HG02610 (cell line): Measurements from ENCODE around the gene CPEB4.

Source experiments
- ATAC-seq: cut with Tn5 transposase; IDR thresholded peaks from one replicate; pipeline ENCODE4 v1.9.1; 2021; ENCODE audit warnings: mild to moderate bottlenecking, moderate library complexity; ENCODE audit not compliant: unreplicated experiment

The CPEB4 gene

GRCh38 chr5:173971681-173972345, 83.7 kb downstream of the CPEB4 start:
- ATAC-seq: no peak

DNA sequence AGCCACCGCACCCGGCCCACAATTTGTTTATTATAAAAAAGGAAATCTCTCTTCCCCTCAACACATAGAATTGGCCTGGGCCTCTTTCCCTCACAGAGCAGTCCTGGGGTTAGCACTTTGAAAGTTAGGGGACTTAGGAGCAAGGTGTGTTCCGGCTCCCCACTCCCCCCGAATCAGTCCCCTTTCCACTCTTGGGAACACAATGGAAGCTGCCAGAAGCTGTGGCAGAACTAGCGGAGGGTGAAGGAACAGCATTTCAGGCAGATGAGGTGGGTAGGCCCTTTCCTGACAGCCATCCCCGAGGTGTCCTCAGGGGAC, 84.4 kb downstream of the CPEB4 start:
- ATAC-seq: no peak

DNA sequence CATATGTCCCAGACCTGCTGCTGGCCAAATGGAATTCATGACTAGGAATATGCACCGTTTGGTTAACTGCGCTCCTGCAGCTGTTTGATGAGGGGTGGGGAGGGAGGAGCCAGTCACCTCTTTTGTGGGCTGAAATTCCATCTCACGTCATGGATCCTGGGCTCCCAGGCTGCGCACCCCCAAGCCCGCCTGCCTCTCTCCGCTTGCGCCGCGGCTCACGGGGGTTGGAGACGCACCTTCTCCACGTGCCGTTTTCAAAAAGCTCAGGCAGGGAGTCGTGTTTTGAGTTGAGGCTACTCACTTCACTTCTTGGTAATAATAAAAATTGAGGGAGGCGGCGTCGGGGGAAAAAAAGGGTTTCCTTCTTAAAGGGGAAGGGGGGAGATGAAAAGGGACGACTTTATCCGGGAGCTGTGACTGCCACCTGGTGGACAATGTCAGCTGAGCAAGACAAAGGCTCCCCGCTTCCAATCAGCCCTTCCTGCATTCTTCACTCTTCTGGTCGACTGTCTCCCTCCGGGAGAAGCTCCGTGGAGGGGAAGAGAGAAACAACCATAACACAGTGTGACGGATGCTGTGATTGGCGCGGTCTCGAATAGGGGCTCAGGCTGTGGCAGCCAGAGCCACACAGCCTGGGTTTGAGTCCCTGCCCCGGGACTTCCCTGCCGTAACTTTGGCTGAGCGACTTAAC, 84.9 kb downstream of the CPEB4 start:
- no peak for ATAC-seq

- ATAC-seq: no peak
Observed at GRCh38 chr5:173973616-173973969, 85.4 kb downstream of the CPEB4 start.

DNA sequence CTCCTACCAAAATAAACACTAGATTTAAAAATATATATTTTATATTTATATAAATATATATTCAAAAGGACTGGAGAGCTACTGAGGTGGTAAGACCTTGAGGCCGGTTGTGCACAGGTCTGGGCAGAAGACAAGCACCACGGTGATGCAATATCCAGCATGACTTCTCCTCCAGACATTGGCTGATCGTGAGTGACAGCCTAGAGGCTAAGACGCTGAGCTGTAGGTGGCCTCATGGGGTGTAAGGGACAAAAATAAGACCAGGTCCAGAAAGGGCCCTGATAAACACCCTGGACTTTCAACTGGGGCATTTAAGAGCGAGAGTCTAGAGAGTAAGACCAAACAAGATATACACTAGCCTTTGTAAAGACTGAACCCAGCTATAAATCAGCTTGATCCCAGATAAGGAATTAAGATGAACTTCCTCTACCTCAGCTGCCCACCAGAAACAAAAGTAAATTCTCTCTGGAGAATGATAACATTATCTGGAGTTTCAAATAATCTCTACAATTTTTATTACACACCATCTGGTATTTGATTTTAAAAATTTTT, 86.6 kb downstream of the CPEB4 start:
- ATAC-seq: no peak

- no peak for ATAC-seq
Observed at GRCh38 chr5:173981185-173981761, 93.1 kb downstream of the CPEB4 start.

GRCh38 chr5:173984218-173984617, 96.1 kb downstream of the CPEB4 start:
- no peak for ATAC-seq

- ATAC-seq: no peak
Observed at GRCh38 chr5:173988554-173989431, 100.6 kb downstream of the CPEB4 start, which contains the start of gene C5orf47. Gene C5orf47, plus strand, starts transcription at chr5:173989170. Its CDS starts 94 bp downstream, at chr5:173989264.

GRCh38 chr5:173989432-173990082, 101.4 kb downstream of the CPEB4 start:
- no peak for ATAC-seq

GRCh38 chr5:173997331-173997730, 109.2 kb downstream of the CPEB4 start:
- ATAC-seq: no peak

DNA sequence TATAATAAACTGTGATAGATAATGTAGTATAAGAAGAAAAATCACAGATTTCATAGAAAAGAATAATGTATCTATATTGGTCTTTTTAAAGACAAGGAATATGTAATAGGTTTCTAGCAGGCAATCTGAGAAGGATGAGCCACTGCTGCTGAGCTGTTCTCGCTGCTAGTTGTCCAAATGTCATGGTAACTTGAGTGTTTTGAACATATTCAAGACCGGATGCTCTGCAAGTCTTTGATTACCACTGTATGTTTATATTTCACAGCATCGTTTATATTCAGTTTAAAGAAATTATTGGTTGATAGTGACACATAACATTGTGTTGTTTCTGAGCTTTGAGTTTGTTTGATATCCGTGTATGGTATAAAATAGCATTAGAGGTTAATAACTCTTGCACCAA, 110.4 kb downstream of the CPEB4 start:
- ATAC-seq: no peak

- ATAC-seq: no peak
Observed at GRCh38 chr5:174000076-174000475, 111.9 kb downstream of the CPEB4 start.

DNA sequence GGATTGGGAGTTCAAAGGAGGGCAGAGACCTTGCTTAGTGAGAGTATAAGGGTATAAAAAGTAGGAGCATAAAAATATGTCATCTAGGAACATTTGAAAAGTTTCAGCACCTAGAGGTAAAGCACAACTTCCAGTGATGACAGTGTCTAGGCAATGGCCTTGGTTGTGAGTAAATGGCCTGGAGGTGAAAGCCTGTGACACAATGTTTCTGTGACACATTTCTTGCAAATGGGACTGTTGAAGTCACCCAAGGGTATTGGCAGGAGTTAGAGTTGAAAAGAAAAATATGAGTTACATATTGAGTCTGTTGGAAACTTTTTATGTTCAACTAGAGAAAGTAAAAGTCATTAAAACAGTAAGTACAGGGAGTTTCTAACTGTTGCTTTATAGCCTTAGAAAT, 115.6 kb downstream of the CPEB4 start:
- ATAC-seq: no peak

DNA sequence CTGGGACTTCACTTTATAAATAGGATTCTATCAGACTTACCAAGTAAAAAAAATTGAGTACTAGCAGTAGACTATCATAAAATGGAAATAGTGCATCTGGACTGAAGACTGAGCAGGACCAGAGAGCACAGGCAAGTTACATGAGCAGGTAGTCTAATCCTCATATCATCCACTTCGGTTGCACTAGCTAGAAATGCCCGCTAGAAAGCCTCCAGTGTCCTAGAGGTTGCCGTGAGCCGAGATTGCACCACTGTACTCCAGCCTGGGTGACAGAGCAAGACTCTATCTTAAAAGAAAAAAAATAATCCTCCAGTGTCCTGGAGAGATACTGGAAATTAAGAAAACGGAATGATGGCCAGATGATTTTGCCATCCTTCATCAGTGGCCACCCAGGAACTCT, 120.8 kb downstream of the CPEB4 start:
- ATAC-seq: no peak

GRCh38 chr5:174010365-174010764, 122.2 kb downstream of the CPEB4 start:
- no peak for ATAC-seq

DNA sequence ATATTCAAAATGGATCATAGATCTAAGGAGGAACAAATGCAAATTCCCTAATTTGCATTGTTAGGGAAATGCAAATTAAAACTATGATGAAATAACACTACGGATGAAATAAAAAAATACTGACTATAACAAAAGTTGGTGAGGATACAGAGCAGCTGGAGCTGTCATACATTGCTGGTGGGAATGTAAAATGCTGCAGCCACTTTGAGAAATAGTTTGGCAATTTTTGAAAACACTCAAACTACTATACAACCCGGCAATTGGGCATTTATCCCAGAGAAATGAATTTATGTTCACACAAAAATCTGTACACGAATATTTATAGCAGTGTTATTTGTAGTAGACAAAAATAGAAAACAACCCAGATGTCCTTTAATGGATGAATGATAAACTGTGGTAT, 123.3 kb downstream of the CPEB4 start:
- ATAC-seq: no peak
